ENCODE measurements around the gene ETV3. TPM values are rescaled to one million over a fixed set of nuclear protein-coding genes. Genes with fewer than 3 reads are reported as not detected.
A peak's percentile ranks its signal among the peaks of the same experiment; 100 is the strongest.

ETV3 gene
- total and polyA plus RNA-seq, 2 of the 13 experiments (the other 11 are each of a cell fraction or from before 2014, with no cell fraction given) = 4.2 to 5.8 TPM

DNA sequence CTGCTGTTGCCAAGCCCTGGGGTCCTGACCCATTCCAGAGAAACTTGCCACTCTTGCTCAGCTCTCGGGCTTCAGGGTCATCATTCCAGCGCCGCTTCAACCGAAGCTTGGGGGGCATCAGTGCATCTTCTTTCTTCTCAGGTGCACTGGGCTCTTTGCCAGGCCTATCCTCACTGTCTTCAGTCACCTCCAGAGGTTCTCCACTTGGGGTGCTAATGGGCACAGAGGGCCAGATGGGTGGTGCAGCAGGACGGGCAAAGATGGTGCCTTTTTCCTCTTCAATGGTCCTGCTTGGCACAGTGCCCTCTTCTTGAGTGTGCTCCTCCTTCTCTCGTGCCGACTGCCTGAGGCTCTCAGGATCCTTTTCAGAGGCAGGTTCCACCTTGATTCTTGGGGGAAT is 13.3 kb downstream of the ETV3 start:
- intact Hi-C loops (cut with micrococcal nuclease; ENCODE audit: unreplicated experiment) = no loop called here
- Histone ChIP-seq H3K4me2 (ENCODE audit: low read depth, low read length) (no peak overlapping the region), H3K27ac (ENCODE audit: extremely low read length, insufficient read depth, low read length) (no peak overlapping the region), H3K4me1 (ENCODE audit: insufficient read depth, low read length) (no peaks in the 10 kb centered on the region), H3K27me3 (ENCODE audit: control insufficient read depth in 1 of 2, insufficient read depth in 2 of 2, low read length in 2 of 2) (no peaks in the 10 kb centered on the region), H3K79me2 (ENCODE audit: insufficient read depth, low read length) (no peaks in the 10 kb centered on the region), H3K9ac (ENCODE audit: insufficient read depth, low read depth, low read length) (no peak overlapping the region), H3K36me3 (replicated peaks in 1 of 2; ENCODE audit: control insufficient read depth in 1 of 2, insufficient read depth in 2 of 2, low read length in 2 of 2) (peaks cover 14 to 36% of the 10 kb centered on the region in 2 experiments; a peak in 3 of 5 replicates), H4K20me1 (ENCODE audit: insufficient read depth, low read length) (no peaks in the 10 kb centered on the region), H3K9me3 (ENCODE audit: low read length) (no peaks in the 10 kb centered on the region), H2AFZ (ENCODE audit: low read length) (no peak overlapping the region), H3K4me3 (replicated peaks in 1 of 3; ENCODE audit: insufficient read depth in 1 of 3, low read depth in 2 of 3, low read length in 3 of 3) (no peak overlapping the region)
- FAIRE-seq = no peak
- CTCF ChIA-PET (ENCODE audit: low intra/inter-chr PET ratio, low total read pairs) = no interaction called here
- in situ Hi-C loops (cut with HindIII; ENCODE audit: extremely low pct_ligation_motif_present, low pct_unique_long_range_greater_than_20kb) = no loop called here
- 92% methylated on average over 7 of the region's 7 CpGs for whole genome bisulfite sequencing (ENCODE audit: low lambda C conversion rate)
- DNase-seq (ENCODE audit: low spot score) = no peak
- POLR2A ChIA-PET = interaction anchor here (1.2 kb wide), 1 partner anchor 14 kb away, joined by 3 read pairs; no protein-coding TSS in a partner anchor
- peak; percentile 28; the same call in 1 of the 3 replicates for ATAC-seq
- no TSS peak for BruUV-seq (replicated peaks)
- TF ChIP-seq CHD2 (IDR thresholded peaks at IDR 0.05; ENCODE audit: low read depth, low read length) = no peak
- no peak for TF ChIP-seq MATR3 (CRISPR knock-in tag; IDR thresholded peaks at IDR 0.05)
- TF ChIP-seq, protein P1, sequence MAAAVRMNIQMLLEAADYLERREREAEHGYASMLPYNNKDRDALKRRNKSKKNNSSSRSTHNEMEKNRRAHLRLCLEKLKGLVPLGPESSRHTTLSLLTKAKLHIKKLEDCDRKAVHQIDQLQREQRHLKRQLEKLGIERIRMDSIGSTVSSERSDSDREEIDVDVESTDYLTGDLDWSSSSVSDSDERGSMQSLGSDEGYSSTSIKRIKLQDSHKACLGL (CRISPR knock-in tag; IDR thresholded peaks at IDR 0.05) = no peak
- TF ChIP-seq, protein P2, sequence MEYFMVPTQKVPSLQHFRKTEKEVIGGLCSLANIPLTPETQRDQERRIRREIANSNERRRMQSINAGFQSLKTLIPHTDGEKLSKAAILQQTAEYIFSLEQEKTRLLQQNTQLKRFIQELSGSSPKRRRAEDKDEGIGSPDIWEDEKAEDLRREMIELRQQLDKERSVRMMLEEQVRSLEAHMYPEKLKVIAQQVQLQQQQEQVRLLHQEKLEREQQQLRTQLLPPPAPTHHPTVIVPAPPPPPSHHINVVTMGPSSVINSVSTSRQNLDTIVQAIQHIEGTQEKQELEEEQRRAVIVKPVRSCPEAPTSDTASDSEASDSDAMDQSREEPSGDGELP (IDR thresholded peaks at IDR 0.05; ENCODE audit: borderline replicate concordance, low read depth) = no peak
- TF ChIP-seq ZNF382 (CRISPR knock-in tag; IDR thresholded peaks at IDR 0.05; ENCODE audit: borderline replicate concordance) = no peak
- no peak for TF ChIP-seq STAG1 (CRISPR knock-in tag; IDR thresholded peaks at IDR 0.05)
- no peak for TF ChIP-seq ZBTB3 (CRISPR knock-in tag; IDR thresholded peaks at IDR 0.05; ENCODE audit: borderline replicate concordance, low read depth)
- TF ChIP-seq ZFY (CRISPR knock-in tag; IDR thresholded peaks at IDR 0.05) = no peak
- no peak for TF ChIP-seq ZNF776 (CRISPR knock-in tag; IDR thresholded peaks at IDR 0.05)
- no peak for TF ChIP-seq NR2F1 (CRISPR knock-in tag; IDR thresholded peaks at IDR 0.05)
- TF ChIP-seq, protein P3, sequence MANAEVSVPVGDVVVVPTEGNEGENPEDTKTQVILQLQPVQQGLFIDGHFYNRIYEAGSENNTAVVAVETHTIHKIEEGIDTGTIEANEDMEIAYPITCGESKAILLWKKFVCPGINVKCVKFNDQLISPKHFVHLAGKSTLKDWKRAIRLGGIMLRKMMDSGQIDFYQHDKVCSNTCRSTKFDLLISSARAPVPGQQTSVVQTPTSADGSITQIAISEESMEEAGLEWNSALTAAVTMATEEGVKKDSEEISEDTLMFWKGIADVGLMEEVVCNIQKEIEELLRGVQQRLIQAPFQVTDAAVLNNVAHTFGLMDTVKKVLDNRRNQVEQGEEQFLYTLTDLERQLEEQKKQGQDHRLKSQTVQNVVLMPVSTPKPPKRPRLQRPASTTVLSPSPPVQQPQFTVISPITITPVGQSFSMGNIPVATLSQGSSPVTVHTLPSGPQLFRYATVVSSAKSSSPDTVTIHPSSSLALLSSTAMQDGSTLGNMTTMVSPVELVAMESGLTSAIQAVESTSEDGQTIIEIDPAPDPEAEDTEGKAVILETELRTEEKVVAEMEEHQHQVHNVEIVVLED (CRISPR knock-in tag; IDR thresholded peaks at IDR 0.05; ENCODE audit: borderline replicate concordance) = no peak
- TF ChIP-seq, protein P4, sequence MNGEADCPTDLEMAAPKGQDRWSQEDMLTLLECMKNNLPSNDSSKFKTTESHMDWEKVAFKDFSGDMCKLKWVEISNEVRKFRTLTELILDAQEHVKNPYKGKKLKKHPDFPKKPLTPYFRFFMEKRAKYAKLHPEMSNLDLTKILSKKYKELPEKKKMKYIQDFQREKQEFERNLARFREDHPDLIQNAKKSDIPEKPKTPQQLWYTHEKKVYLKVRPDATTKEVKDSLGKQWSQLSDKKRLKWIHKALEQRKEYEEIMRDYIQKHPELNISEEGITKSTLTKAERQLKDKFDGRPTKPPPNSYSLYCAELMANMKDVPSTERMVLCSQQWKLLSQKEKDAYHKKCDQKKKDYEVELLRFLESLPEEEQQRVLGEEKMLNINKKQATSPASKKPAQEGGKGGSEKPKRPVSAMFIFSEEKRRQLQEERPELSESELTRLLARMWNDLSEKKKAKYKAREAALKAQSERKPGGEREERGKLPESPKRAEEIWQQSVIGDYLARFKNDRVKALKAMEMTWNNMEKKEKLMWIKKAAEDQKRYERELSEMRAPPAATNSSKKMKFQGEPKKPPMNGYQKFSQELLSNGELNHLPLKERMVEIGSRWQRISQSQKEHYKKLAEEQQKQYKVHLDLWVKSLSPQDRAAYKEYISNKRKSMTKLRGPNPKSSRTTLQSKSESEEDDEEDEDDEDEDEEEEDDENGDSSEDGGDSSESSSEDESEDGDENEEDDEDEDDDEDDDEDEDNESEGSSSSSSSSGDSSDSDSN (CRISPR knock-in tag; IDR thresholded peaks at IDR 0.05) = no peak
- TF ChIP-seq, protein P5, sequence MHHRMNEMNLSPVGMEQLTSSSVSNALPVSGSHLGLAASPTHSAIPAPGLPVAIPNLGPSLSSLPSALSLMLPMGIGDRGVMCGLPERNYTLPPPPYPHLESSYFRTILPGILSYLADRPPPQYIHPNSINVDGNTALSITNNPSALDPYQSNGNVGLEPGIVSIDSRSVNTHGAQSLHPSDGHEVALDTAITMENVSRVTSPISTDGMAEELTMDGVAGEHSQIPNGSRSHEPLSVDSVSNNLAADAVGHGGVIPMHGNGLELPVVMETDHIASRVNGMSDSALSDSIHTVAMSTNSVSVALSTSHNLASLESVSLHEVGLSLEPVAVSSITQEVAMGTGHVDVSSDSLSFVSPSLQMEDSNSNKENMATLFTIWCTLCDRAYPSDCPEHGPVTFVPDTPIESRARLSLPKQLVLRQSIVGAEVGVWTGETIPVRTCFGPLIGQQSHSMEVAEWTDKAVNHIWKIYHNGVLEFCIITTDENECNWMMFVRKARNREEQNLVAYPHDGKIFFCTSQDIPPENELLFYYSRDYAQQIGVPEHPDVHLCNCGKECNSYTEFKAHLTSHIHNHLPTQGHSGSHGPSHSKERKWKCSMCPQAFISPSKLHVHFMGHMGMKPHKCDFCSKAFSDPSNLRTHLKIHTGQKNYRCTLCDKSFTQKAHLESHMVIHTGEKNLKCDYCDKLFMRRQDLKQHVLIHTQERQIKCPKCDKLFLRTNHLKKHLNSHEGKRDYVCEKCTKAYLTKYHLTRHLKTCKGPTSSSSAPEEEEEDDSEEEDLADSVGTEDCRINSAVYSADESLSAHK (CRISPR knock-in tag; IDR thresholded peaks at IDR 0.05; ENCODE audit: borderline replicate concordance) = no peak
- TF ChIP-seq, protein P6, sequence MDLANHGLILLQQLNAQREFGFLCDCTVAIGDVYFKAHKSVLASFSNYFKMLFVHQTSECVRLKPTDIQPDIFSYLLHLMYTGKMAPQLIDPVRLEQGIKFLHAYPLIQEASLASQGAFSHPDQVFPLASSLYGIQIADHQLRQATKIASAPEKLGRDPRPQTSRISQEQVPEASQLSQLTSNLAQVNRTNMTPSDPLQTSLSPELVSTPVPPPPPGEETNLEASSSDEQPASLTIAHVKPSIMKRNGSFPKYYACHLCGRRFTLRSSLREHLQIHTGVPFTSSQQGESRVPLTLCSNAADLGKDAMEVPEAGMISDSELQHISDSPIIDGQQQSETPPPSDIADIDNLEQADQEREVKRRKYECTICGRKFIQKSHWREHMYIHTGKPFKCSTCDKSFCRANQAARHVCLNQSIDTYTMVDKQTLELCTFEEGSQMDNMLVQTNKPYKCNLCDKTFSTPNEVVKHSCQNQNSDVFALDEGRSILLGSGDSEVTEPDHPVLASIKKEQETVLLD (CRISPR knock-in tag; IDR thresholded peaks at IDR 0.05; ENCODE audit: low read depth) = no peak
- TF ChIP-seq HNRNPUL1 (IDR thresholded peaks at IDR 0.05; ENCODE audit: low read depth, low read length) = no peak
